Fibroblast of skin of back (primary cell): ENCODE results near the gene CDKL2. TPM values are rescaled to one million over a fixed set of nuclear protein-coding genes. Genes with fewer than 3 reads are reported as not detected.
"Not testable (repeated sequence)": the region's sequence is repeated elsewhere in the genome, so short reads cannot be mapped to it uniquely, and the experiment has no call there.

Experiments used
- DNase-seq: peaks from one replicate; pipeline ENCODE4 v3.0.0-alpha.2; 2013
- polyA plus RNA-seq, 2 experiments: library from polyadenylated mRNA; unstranded; fragments of 120-200 nt; gene quantifications; one replicate each; pipeline ENCODE4 v1.2.1, GENCODE V29; 2013; ENCODE audit not compliant: insufficient read length in 2 of 2

The CDKL2 gene
- polyA plus RNA-seq (2013, experiment 1 of 2; ENCODE audit: insufficient read length): not detected
- 0.12 TPM for polyA plus RNA-seq (2013, experiment 2 of 2; ENCODE audit: insufficient read length)

- peak; percentile 63 for DNase-seq
Observed at GRCh38 chr4:75630174-75630936, at the start of gene CDKL2. Gene CDKL2 (minus strand): TSS chr4:75630528. CDS start chr4:75625988, 4,540 bp downstream.

- no peak for DNase-seq
Observed at GRCh38 chr4:75678965-75679364, 48.6 kb upstream of the CDKL2 start.

GRCh38 chr4:75678473-75678872 lies 48.1 kb upstream of the CDKL2 start:
- DNase-seq: no peak

- DNase-seq: no peak
Observed at GRCh38 chr4:75675004-75675531, 44.7 kb upstream of the CDKL2 start.

- no peak for DNase-seq
Observed at GRCh38 chr4:75673959-75674328, 43.6 kb upstream of the CDKL2 start.

GRCh38 chr4:75673027-75673958 lies 43.0 kb upstream of the CDKL2 start, which contains the start of gene G3BP2:
Gene G3BP2 (minus strand): TSS chr4:75673411. CDS start chr4:75662025, 11,386 bp downstream.
- DNase-seq: peak; percentile 98

- peak; percentile 46 for DNase-seq
Observed at GRCh38 chr4:75672461-75673026, 42.2 kb upstream of the CDKL2 start.

GRCh38 chr4:75671802-75672421 lies 41.6 kb upstream of the CDKL2 start:
- DNase-seq: peak; percentile 6

GRCh38 chr4:75668596-75668995 lies 38.3 kb upstream of the CDKL2 start:
- DNase-seq: no peak

- DNase-seq: not testable (repeated sequence)
Observed at GRCh38 chr4:75667636-75668035, 37.3 kb upstream of the CDKL2 start.

GRCh38 chr4:75666299-75666698 lies 36.0 kb upstream of the CDKL2 start:
- no peak for DNase-seq

- DNase-seq: not testable (repeated sequence)
Observed at GRCh38 chr4:75664604-75665003, 34.3 kb upstream of the CDKL2 start.

GRCh38 chr4:75662626-75663025 lies 32.3 kb upstream of the CDKL2 start:
- DNase-seq: peak; percentile 66

GRCh38 chr4:75660491-75660890 lies 30.2 kb upstream of the CDKL2 start:
- DNase-seq: no peak

GRCh38 chr4:75659512-75660031 lies 29.2 kb upstream of the CDKL2 start:
- no peak for DNase-seq

- peak; percentile 29 for DNase-seq
Observed at GRCh38 chr4:75658876-75659275, 28.5 kb upstream of the CDKL2 start.

- no peak for DNase-seq
Observed at GRCh38 chr4:75655562-75655961, 25.2 kb upstream of the CDKL2 start.

GRCh38 chr4:75654905-75655304 lies 24.6 kb upstream of the CDKL2 start:
- no peak for DNase-seq

- peak; percentile 20 for DNase-seq
Observed at GRCh38 chr4:75653845-75654503, 23.6 kb upstream of the CDKL2 start.

GRCh38 chr4:75644095-75644494 lies 13.8 kb upstream of the CDKL2 start:
- DNase-seq: no peak

- no peak for DNase-seq
Observed at GRCh38 chr4:75643651-75644050, 13.3 kb upstream of the CDKL2 start.
